GM23338 (cell line): ENCODE data around the gene CDH4.
A peak's percentile ranks its signal among the peaks of the same experiment; 100 is the strongest.

Experiments used
- EZH2 ChIP-seq: fragments of 200-600 bp; sonication (generic); IDR thresholded peaks from one replicate; pipeline ENCODE4 v1.8.0; 2017; ENCODE audit warnings: antibody characterized with exemption, mild to moderate bottlenecking, low read depth; ENCODE audit not compliant: unreplicated experiment
- EZH2phosphoT487 ChIP-seq: fragments of 200-600 bp; sonication (generic); IDR thresholded peaks from one replicate; pipeline ENCODE4 v1.8.1; 2018; ENCODE audit warnings: antibody characterized with exemption; ENCODE audit not compliant: unreplicated experiment
- STAT1 ChIP-seq: IDR thresholded peaks from one replicate; pipeline ENCODE4 v1.6.1; 2016; ENCODE audit warnings: antibody characterized with exemption; ENCODE audit not compliant: unreplicated experiment
- TF ChIP-seq, protein P1 (sequence below), 2 experiments: fragments of 200-600 bp in 1 of 2; sonication (generic) in 1 of 2; conservative IDR thresholded peaks; 2 replicates each; pipeline versions ENCODE4 v1.5.1 to v1.6.1; 2016 to 2017; ENCODE audit warnings: antibody characterized with exemption in 2 of 2, low read depth in 2 of 2, mild to moderate bottlenecking in 2 of 2, moderate library complexity in 1 of 2

DNA sequence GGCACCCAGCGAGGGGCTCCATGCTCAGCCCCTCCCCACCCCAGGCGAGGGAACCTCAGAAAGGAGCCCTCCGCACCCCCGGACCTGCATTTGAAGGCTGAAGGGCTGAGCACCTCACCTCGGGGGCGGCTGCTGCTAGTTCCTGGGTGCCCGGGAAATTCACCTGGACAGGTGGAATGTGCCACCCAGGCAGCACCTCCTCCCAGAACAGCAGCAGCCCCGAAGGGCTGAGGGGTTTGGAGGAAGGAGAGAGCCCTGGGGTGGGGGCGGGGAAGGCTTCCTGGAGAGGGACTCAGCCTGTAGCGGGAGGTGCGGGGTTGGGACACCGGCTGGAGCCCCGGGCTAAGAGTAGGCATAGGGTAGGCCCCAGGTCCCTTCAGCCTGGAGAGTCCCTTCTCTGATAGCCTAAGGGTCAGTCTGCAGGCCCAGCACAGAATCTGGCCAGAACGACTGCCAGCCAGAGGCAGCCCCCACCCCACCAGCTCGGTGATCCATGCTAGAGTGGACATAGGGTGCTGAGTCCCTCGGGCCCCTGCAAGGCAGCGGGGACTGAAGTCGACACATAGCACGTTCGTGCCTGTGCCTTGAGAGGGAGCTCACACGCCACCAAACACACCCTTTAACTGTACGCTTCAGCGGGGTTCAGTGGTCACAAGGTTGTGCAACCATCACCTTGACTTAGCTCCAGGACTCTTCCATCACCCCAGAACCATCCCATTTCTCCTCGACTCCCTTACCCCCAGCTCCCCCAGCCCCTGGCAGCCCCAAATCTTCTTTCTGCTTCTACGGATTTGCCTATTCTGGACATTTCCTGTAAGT is 632.7 kb downstream of the CDH4 start:
- TF ChIP-seq EZH2 (no peak), STAT1 (no peak), EZH2phosphoT487 (no peak)
- TF ChIP-seq, protein P1, sequence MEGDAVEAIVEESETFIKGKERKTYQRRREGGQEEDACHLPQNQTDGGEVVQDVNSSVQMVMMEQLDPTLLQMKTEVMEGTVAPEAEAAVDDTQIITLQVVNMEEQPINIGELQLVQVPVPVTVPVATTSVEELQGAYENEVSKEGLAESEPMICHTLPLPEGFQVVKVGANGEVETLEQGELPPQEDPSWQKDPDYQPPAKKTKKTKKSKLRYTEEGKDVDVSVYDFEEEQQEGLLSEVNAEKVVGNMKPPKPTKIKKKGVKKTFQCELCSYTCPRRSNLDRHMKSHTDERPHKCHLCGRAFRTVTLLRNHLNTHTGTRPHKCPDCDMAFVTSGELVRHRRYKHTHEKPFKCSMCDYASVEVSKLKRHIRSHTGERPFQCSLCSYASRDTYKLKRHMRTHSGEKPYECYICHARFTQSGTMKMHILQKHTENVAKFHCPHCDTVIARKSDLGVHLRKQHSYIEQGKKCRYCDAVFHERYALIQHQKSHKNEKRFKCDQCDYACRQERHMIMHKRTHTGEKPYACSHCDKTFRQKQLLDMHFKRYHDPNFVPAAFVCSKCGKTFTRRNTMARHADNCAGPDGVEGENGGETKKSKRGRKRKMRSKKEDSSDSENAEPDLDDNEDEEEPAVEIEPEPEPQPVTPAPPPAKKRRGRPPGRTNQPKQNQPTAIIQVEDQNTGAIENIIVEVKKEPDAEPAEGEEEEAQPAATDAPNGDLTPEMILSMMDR (conservative IDR thresholded peaks at IDR 0.05; ENCODE audit: low read depth in 2 of 2) = peak in 1 of 2 experiments; percentile 15; a peak in 1 of 4 replicates
